Heart left ventricle (tissue), 16 donors: ENCODE data around the gene PLPPR1. TPM values are rescaled to one million over a fixed set of nuclear protein-coding genes. Genes with fewer than 3 reads are reported as not detected.

Experiments
- ATAC-seq, 4 donors: fragments of 200-7000 bp; cut with Tn5 transposase; one replicate each; pipeline ENCODE4 v1.9.1; 2020 to 2022; ENCODE audit warnings: moderate library complexity in 4 of 4, mild to moderate bottlenecking in 3 of 4, moderate number of reproducible peaks in 1 of 4
- DNase-seq, 5 donors: peaks; one replicate each; pipeline ENCODE4 v3.0.0-alpha.2; 2020
- H3K27ac ChIP-seq, 12 donors: fragments of 200-600 bp; sonication (generic) in 4 of 12; one replicate each; pipeline versions ENCODE4 v1.5.0 to v1.8.0; 2016 to 2022; ENCODE audit warnings: mild to moderate bottlenecking in 2 of 12
- H3K27me3 ChIP-seq, 9 donors: fragments of 200-600 bp; sonication (generic) in 2 of 9; one replicate each; pipeline versions ENCODE4 v1.5.1 to v1.8.0; 2016 to 2022; ENCODE audit warnings: mild to moderate bottlenecking in 3 of 9
- H3K36me3 ChIP-seq, 9 donors: fragments of 200-600 bp; sonication (generic) in 2 of 9; one replicate each; pipeline versions ENCODE4 v1.5.0 to v1.8.0; 2018 to 2022; ENCODE audit warnings: mild to moderate bottlenecking in 2 of 9
- H3K4me1 ChIP-seq, 12 donors: fragments of 200-600 bp; sonication (generic) in 4 of 12; one replicate each; pipeline versions ENCODE4 v1.5.0 to v1.8.0; 2016 to 2022; ENCODE audit warnings: mild to moderate bottlenecking in 3 of 12
- H3K4me3 ChIP-seq, 12 donors: fragments of 200-600 bp; sonication (generic) in 4 of 12; one replicate each; pipeline versions ENCODE4 v1.5.0 to v1.8.0; 2017 to 2022; ENCODE audit warnings: mild to moderate bottlenecking in 9 of 12, moderate library complexity in 4 of 12
- H3K9me3 ChIP-seq, 12 donors: fragments of 200-600 bp; sonication (generic) in 4 of 12; one replicate each; pipeline versions ENCODE4 v1.5.0 to v1.8.0; 2016 to 2022; ENCODE audit warnings: mild to moderate bottlenecking in 1 of 12
- CTCF ChIP-seq, 12 donors: fragments of 200-600 bp; sonication (generic) in 4 of 12; IDR thresholded peaks; one replicate each; pipeline versions ENCODE4 v1.5.0 to v1.8.0; 2018 to 2022; ENCODE audit warnings: antibody characterized with exemption in 12 of 12, mild to moderate bottlenecking in 5 of 12
- POLR2A ChIP-seq, 2 donors: fragments of 450-650 bp; IDR thresholded peaks; one replicate each; pipeline ENCODE4 v1.6.1; 2017; ENCODE audit warnings: antibody characterized with exemption in 2 of 2, mild to moderate bottlenecking in 2 of 2, moderate library complexity in 2 of 2
- WGBS, 4 donors: extraction: QIAGEN DNeasy Blood & Tissue Kit in 2 of 4; methylation state at CpG; one replicate each; pipeline versions ENCODE4 v1.1.5 to v1.1.7; 2013 to 2018; 5-methylcytosine and 5-hydroxymethylcytosine counted together
- intact Hi-C, 10 donors: fragments of 100-400 bp; cut with DNase I; formaldehyde crosslinking; loops; one replicate each; pipeline versions ENCODE4 v1.11.1 to v1.14.2; 2022
- polyA plus RNA-seq, 2 donors: library from polyadenylated mRNA; stranded (reverse); fragments of 200-250 nt; gene quantifications; one replicate each; pipeline ENCODE4 v1.2.3, GENCODE V29; 2013
- total RNA-seq, 9 donors: library from RNA; depleted of rRNA in 2 of 9; stranded (reverse); fragments of >200 nt in 2 of 9; fragmentation: NEBNext Ultra II Directional in 3 of 9; extraction: Animal tissue kit (Norgen Biotek cat#: 25700) in 3 of 9; gene quantifications; one replicate each; pipeline versions ENCODE4 v1.1.0 to v1.2.4, GENCODE V29; 2016 to 2023
- donor health status: ischemic (EF 13 %, LVEDD 7.1; RV severe dilation, severe dysfunction).
- donor health status: healthy with polysubstance abuse.
- donor health status: DM: no; HTN: yes; CAD: no.
- donor health status: DM: no; HTN: no; CAD: no.
- donor health status: ischemic (EF 25% LVEDD 6.9; RV normal size, moderate dysfunction).
- donor health status: ischemic (EF 25% LVEDD 5.7; RV mildly dilated, moderate dysfunction).
- donor health status: healthy.
- donor health status: DM: yes; HTN: yes; CAD: no.
- donor health status: ischemic (EF 35%, LVEDD 5.7; RV mildly dilated, moderate dysfunction).
- donor health status: nonischemic (EF 11% LVEDD 7.7; RV severe dilation, severe dysfunction).
- donor health status: DM: yes; HTN: yes; CAD: no.
- donor health status: PGD.
- donor health status: ischemic (EF 29% LVEDD 5.4; RV normal size, mild dysfunction).
- donor health status: nonischemic (EF 23%, LVEDD 6.1; RV moderate dilation, normal function).

Gene PLPPR1
- total and polyA plus RNA-seq, 11 donors = 0.33 TPM; not detected in 10

GRCh38 chr9:101097210-101097609, 68.7 kb downstream of the PLPPR1 start:
- Histone ChIP-seq H3K27ac (no peak overlapping the region), H3K4me3 (no peak overlapping the region), H3K9me3 (no peaks in the 10 kb centered on the region), H3K27me3 (no peaks in the 10 kb centered on the region), H3K4me1 (no peaks in the 10 kb centered on the region), H3K36me3 (no peaks in the 10 kb centered on the region)
- TF ChIP-seq POLR2A (IDR thresholded peaks at IDR 0.05) = no peak
- no peak for TF ChIP-seq CTCF (IDR thresholded peaks at IDR 0.05)
- DNase-seq (no peak), ATAC-seq (no peak)
- 0 to 56% (median 35%) methylated on average over 1 of the region's 1 CpG for WGBS, 4 donors
- intact Hi-C loops = no loop called here

GRCh38 chr9:101098392-101098791, 69.9 kb downstream of the PLPPR1 start:
- ATAC-seq = no peak
- Histone ChIP-seq H3K27me3 (no peaks in the 10 kb centered on the region), H3K9me3 (no peaks in the 10 kb centered on the region), H3K36me3 (no peaks in the 10 kb centered on the region), H3K27ac (no peak overlapping the region), H3K4me1 (no peaks in the 10 kb centered on the region), H3K4me3 (no peak overlapping the region)
- DNase-seq = no peak
- intact Hi-C loops = no loop called here
- TF ChIP-seq POLR2A (IDR thresholded peaks at IDR 0.05) (no peak), CTCF (IDR thresholded peaks at IDR 0.05) (no peak)

DNA sequence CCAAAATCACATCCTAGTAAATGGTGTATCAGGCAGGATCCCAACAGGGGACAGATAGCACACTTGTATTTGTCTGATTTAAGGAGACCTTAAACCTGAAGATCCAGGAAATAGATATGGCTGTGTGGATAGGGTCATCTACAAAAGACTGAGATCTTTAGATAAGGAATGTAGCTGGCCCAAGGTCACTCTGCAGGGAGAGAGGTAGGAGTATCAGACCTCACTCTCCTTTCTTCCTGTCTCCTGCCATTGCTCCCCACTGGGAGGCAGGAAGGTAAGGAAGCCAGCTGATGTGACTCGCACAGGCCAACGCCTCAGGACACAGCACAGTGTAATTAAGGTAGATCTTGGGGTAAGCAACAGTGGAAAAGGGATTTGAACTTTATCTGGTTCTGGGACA, 85.8 kb downstream of the PLPPR1 start:
- no peak for ATAC-seq
- intact Hi-C loops = loop anchor here in 1 of 10 donors (10.0 kb wide), 1 partner anchor 190 kb away; no protein-coding TSS in a partner anchor
- DNase-seq = no peak
- no peak for TF ChIP-seq POLR2A (IDR thresholded peaks at IDR 0.05)
- no peak for TF ChIP-seq CTCF (IDR thresholded peaks at IDR 0.05)
- Histone ChIP-seq H3K4me1 (peaks cover 0 to 6% (median 0%) of the 10 kb centered on the region in 12 donors), H3K9me3 (peaks cover 0 to 2% (median 0%) of the 10 kb centered on the region in 12 donors), H3K27ac (no peak overlapping the region), H3K4me3 (no peak overlapping the region), H3K36me3 (no peaks in the 10 kb centered on the region), H3K27me3 (no peaks in the 10 kb centered on the region)
- WGBS, 4 donors = 44 to 55% (median 50%) methylated on average over 2 of the region's 2 CpGs

DNA sequence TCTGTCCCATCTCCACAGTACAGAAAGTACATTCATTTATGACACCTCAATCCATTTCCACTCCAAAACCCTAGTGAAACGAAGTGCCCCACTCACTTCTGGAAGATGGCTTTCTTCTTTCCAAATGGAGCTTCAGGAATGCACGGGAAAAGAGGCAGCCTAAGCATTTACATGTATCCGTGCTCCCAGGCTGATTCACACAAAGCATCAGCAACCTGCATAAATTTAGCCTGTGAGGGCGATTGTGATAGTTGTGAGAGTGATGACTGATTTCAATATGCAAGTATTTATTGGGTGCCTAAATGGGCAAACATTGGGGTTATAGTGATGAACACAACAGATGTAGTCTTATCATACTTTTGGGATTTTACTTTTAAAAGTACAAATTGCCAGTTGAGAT, 86.6 kb downstream of the PLPPR1 start:
- DNase-seq = no peak
- ATAC-seq = no peak
- intact Hi-C loops = loop anchor here in 6 of 10 donors (5.0 to 10.0 kb wide), 3 partner anchors 122 to 197 kb away; no protein-coding TSS in a partner anchor
- H3K36me3 ChIP-seq = no peaks in the 10 kb centered on the region
- H3K27me3 ChIP-seq = no peaks in the 10 kb centered on the region
- H3K4me3 ChIP-seq = no peak overlapping the region
- peaks cover 0 to 6% (median 0%) of the 10 kb centered on the region in 12 donors for H3K4me1 ChIP-seq
- WGBS, 4 donors = 57 to 62% (median 60%) methylated on average over 4 of the region's 4 CpGs
- TF ChIP-seq CTCF (IDR thresholded peaks at IDR 0.05) (no peak), POLR2A (IDR thresholded peaks at IDR 0.05) (no peak)
- no peak overlapping the region for H3K27ac ChIP-seq
- H3K9me3 ChIP-seq = no peaks in the 10 kb centered on the region
